IMR-90 (cell line): ENCODE results near the gene DENND1A. TPM values are rescaled to one million over a fixed set of nuclear protein-coding genes. Genes with fewer than 3 reads are reported as not detected.

Source experiments
- ATAC-seq: fragments of 200-7000 bp; cut with Tn5 transposase; 2 replicates; pipeline ENCODE4 v1.9.1; 2020; ENCODE audit warnings: low read depth, mild to moderate bottlenecking, moderate library complexity
- BruUV-seq: library from RNA; stranded (reverse); fragments of 400-500 nt; replicated peaks from 2 replicates; lab custom pipeline; 2021; lab: Mats Ljungman, UMichigan
- CTCF ChIA-PET: fragments of 300-600 bp; formaldehyde crosslinking; extraction: SDS; loops from one replicate; lab custom pipeline; 2021; ENCODE audit warnings: antibody characterized with exemption; lab: Yijun Ruan, JAX
- POLR2A ChIA-PET: fragments of 300-600 bp; sonication (Branson Sonifier 250); formaldehyde crosslinking; loops from one replicate; lab custom pipeline; 2022; ENCODE audit warnings: antibody characterized with exemption; ENCODE audit not compliant: unreplicated experiment; lab: Charles Lee
- DNase-seq: peaks from one replicate; pipeline ENCODE4 v3.0.0; 2013
- H2AFZ ChIP-seq: replicated peaks from 2 replicates; pipeline ENCODE3; 2013; ENCODE audit warnings: low read length, mild to moderate bottlenecking; ENCODE audit not compliant: poor library complexity
- H2AK5ac ChIP-seq: 2 replicates; pipeline ENCODE4 v1.6.1; 2013; ENCODE audit warnings: low read depth, low read length, inconsistent platforms
- H2AK9ac ChIP-seq: replicated peaks from 2 replicates; pipeline ENCODE3; 2013; ENCODE audit warnings: mild to moderate bottlenecking, low read depth, low read length, moderate library complexity; ENCODE audit not compliant: poor library complexity
- H2BK120ac ChIP-seq: 2 replicates; pipeline ENCODE4 v1.6.1; 2013; ENCODE audit warnings: low read depth, low read length, inconsistent platforms
- H2BK15ac ChIP-seq: 3 replicates; pipeline ENCODE4 v1.6.1; 2013; ENCODE audit warnings: low read depth, low read length, inconsistent platforms
- H2BK20ac ChIP-seq: 2 replicates; pipeline ENCODE4 v1.6.1; 2013; ENCODE audit warnings: low read depth, mild to moderate bottlenecking, inconsistent platforms, low read length, moderate library complexity
- H2BK5ac ChIP-seq: 2 replicates; pipeline ENCODE4 v1.6.1; 2013; ENCODE audit warnings: mild to moderate bottlenecking, low read depth, low read length, inconsistent platforms; ENCODE audit not compliant: poor library complexity, severe bottlenecking
- H3K14ac ChIP-seq: replicated peaks from 2 replicates; pipeline ENCODE4 v1.6.1; 2013; ENCODE audit warnings: low read depth, low read length, inconsistent platforms
- H3K18ac ChIP-seq: 2 replicates; pipeline ENCODE4 v1.6.1; 2013; ENCODE audit warnings: low read depth, low read length, control low read depth
- H3K23ac ChIP-seq: 2 replicates; pipeline ENCODE4 v1.6.1; 2013; ENCODE audit warnings: low read depth, low read length, inconsistent platforms
- H3K27ac ChIP-seq: 2 replicates; pipeline ENCODE4 v1.5.1; 2013; ENCODE audit warnings: mild to moderate bottlenecking, control low read depth, low read length; ENCODE audit not compliant: insufficient read depth
- H3K27me3 ChIP-seq: 2 replicates; pipeline ENCODE4 v1.6.1; 2013; ENCODE audit warnings: low read length; ENCODE audit not compliant: control insufficient read depth, insufficient read depth
- H3K36me3 ChIP-seq: 2 replicates; pipeline ENCODE4 v1.6.1; 2013; ENCODE audit warnings: low read length, mixed read lengths; ENCODE audit not compliant: control insufficient read depth, insufficient read depth
- H3K4ac ChIP-seq: 2 replicates; pipeline ENCODE4 v1.6.1; 2013; ENCODE audit warnings: low read depth, low read length, inconsistent platforms
- H3K4me1 ChIP-seq: 2 replicates; pipeline ENCODE4 v1.6.1; 2013; ENCODE audit warnings: low read length, mixed read lengths; ENCODE audit not compliant: control insufficient read depth, insufficient read depth
- H3K4me2 ChIP-seq: 2 replicates; pipeline ENCODE4 v1.6.1; 2013; ENCODE audit warnings: low read depth, mild to moderate bottlenecking, control low read depth, low read length, moderate library complexity
- H3K4me3 ChIP-seq: 2 replicates; pipeline ENCODE4 v1.5.1; 2013; ENCODE audit warnings: low read depth, mild to moderate bottlenecking, control low read depth, low read length, moderate library complexity; ENCODE audit not compliant: insufficient read depth
- H3K56ac ChIP-seq: 2 replicates; pipeline ENCODE4 v1.6.1; 2013; ENCODE audit warnings: low read length, inconsistent platforms; ENCODE audit not compliant: insufficient read depth; ENCODE audit errors: extremely low read depth
- H3K79me1 ChIP-seq, 2 experiments: 2 replicates each; pipeline ENCODE4 v1.6.1; 2013; ENCODE audit warnings: low read length in 2 of 2, inconsistent platforms in 1 of 2, low read depth in 1 of 2
- H3K9ac ChIP-seq: 2 replicates; pipeline ENCODE4 v1.6.1; 2013; ENCODE audit warnings: low read depth, low read length, control low read depth
- H3K9me1 ChIP-seq: 2 replicates; pipeline ENCODE4 v1.6.1; 2013; ENCODE audit warnings: low read length, inconsistent platforms; ENCODE audit not compliant: insufficient read depth
- H3K9me3 ChIP-seq: 2 replicates; pipeline ENCODE4 v1.6.1; 2013; ENCODE audit warnings: low read length; ENCODE audit not compliant: control insufficient read depth, insufficient read depth
- H4K20me1 ChIP-seq: 2 replicates; pipeline ENCODE4 v1.6.1; 2013; ENCODE audit warnings: low read length, inconsistent platforms; ENCODE audit not compliant: insufficient read depth
- H4K5ac ChIP-seq: 2 replicates; pipeline ENCODE4 v1.6.1; 2013; ENCODE audit warnings: mild to moderate bottlenecking, low read depth, low read length, control low read depth
- H4K8ac ChIP-seq, 2 experiments: 2 replicates each; pipeline ENCODE4 v1.6.1; 2013; ENCODE audit warnings: low read depth in 2 of 2, low read length in 2 of 2, control low read depth in 1 of 2, inconsistent platforms in 1 of 2
- H4K91ac ChIP-seq: 2 replicates; pipeline ENCODE4 v1.6.1; 2013; ENCODE audit warnings: low read depth, low read length, inconsistent platforms; ENCODE audit not compliant: insufficient read depth
- BHLHE40 ChIP-seq: fragments of 150-350 bp; IDR thresholded peaks from 2 replicates; pipeline ENCODE4 v1.6.1; 2016; ENCODE audit warnings: mild to moderate bottlenecking, low read depth, low read length
- CEBPB ChIP-seq: IDR thresholded peaks from 2 replicates; pipeline ENCODE4 v1.6.1; 2012; ENCODE audit warnings: low read depth, low read length, improper control_type of control experiment
- FOS ChIP-seq: fragments of 150-350 bp; IDR thresholded peaks from 2 replicates; pipeline ENCODE4 v1.6.1; 2016; ENCODE audit warnings: low read depth, low read length
- MAFK ChIP-seq: IDR thresholded peaks from 2 replicates; pipeline ENCODE4 v1.6.1; 2012; ENCODE audit warnings: low read depth, low read length, improper control_type of control experiment
- POLR2A ChIP-seq: IDR thresholded peaks from 2 replicates; pipeline ENCODE4 v1.6.1; 2012; ENCODE audit warnings: mild to moderate bottlenecking, low read depth, low read length
- RAD21 ChIP-seq: IDR thresholded peaks from 2 replicates; pipeline ENCODE4 v1.6.1; 2012; ENCODE audit warnings: low read length, improper control_type of control experiment
- RFX5 ChIP-seq: IDR thresholded peaks from 2 replicates; pipeline ENCODE4 v1.8.0; 2012; ENCODE audit warnings: low read depth, mild to moderate bottlenecking, low read length, moderate library complexity
- SMC3 ChIP-seq: fragments of 150-350 bp; IDR thresholded peaks from 2 replicates; pipeline ENCODE4 v1.6.1; 2016; ENCODE audit warnings: low read depth, mild to moderate bottlenecking, antibody characterized with exemption, low read length, moderate library complexity
- WGBS, 2 experiments: methylation state at CpG; one replicate each; pipeline versions ENCODE4 v1.1.5 to v1.1.7; 2013; ENCODE audit warnings: missing lambda C conversion rate in 2 of 2; ENCODE audit not compliant: insufficient read length in 1 of 2; ENCODE audit errors: extremely low coverage in 2 of 2; 5-methylcytosine and 5-hydroxymethylcytosine counted together
- dilution Hi-C: fragments of 300-500 bp; cut with HindIII; formaldehyde crosslinking; loops from one replicate; pipeline ENCODE4 v1.14.3; 2018; ENCODE audit warnings: low sequenced_read_pairs; ENCODE audit not compliant: unreplicated experiment
- in situ Hi-C: fragments of 300-500 bp; cut with MboI; formaldehyde crosslinking; loops from 3 replicates; pipeline ENCODE4 v1.14.3; 2019; ENCODE audit warnings: low sequenced_read_pairs, inconsistent platforms, mixed read lengths
- intact Hi-C: fragments of 100-400 bp; cut with micrococcal nuclease; formaldehyde crosslinking; loops from 2 replicates; pipeline ENCODE4 v1.10.0; 2022
- polyA plus RNA-seq, 3 experiments: library from polyadenylated mRNA; depleted of rRNA; stranded (reverse); fragments of >200 nt; gene quantifications; 2 replicates each; pipeline ENCODE4 v1.2.3, GENCODE V29; 2012; ENCODE audit warnings: low replicate concordance in 1 of 3
- total RNA-seq: library from RNA; depleted of rRNA; stranded (reverse); fragments of >200 nt; gene quantifications from 2 replicates; pipeline ENCODE4 v1.2.3, GENCODE V29; 2012
- TF ChIP-seq, protein P1 (sequence below): fragments of 150-350 bp; IDR thresholded peaks from 2 replicates; pipeline ENCODE4 v1.6.1; 2016; ENCODE audit warnings: low read depth, mild to moderate bottlenecking, low read length, moderate library complexity, borderline replicate concordance
- TF ChIP-seq, protein P2 (sequence below): conservative IDR thresholded peaks from 2 replicates; pipeline ENCODE4 v1.5.1; 2012; ENCODE audit warnings: mild to moderate bottlenecking, low read depth, low read length, improper control_type of control experiment

Gene DENND1A
- total and polyA plus RNA-seq, 2 of the 4 experiments (the other 2 are of a cell fraction): 21.4 to 27.6 TPM

DNA sequence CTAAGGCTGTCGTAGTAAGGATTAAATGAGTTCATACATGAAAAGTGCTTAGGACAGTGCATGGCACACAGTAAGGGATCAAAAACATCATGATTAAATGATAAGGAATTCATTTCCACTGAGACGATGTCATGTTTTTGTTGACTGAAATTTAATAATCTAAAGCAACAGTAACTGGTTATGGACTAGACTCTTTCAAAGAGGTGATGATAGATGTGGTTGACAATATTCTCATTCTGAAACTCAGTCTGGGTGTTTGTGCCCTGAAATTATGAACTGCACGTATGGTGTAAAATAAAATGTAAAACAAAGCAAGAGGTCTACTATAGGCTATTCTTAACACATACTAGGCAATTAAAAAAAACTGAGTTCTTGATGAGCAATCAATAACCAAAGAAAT lies 280.0 kb downstream of the DENND1A start:
- H4K91ac ChIP-seq: no peak overlapping the region
- H3K4me3 ChIP-seq: no peak overlapping the region
- no TSS peak for BruUV-seq
- no peak for ATAC-seq
- no peak overlapping the region for H3K56ac ChIP-seq
- H2AK5ac ChIP-seq: no peak overlapping the region
- H4K5ac ChIP-seq: no peak overlapping the region
- peaks cover 2% of the 10 kb centered on the region; the same call in 1 of the 2 replicates for H3K36me3 ChIP-seq
- no peaks in the 10 kb centered on the region for H4K20me1 ChIP-seq
- no CpG with 5 or more reads among the region's 3 CpGs for WGBS, 2 experiments
- no peaks in the 10 kb centered on the region; a peak in 1 of 4 replicates for H3K79me1 ChIP-seq
- H2BK15ac ChIP-seq: no peak overlapping the region
- no peaks in the 10 kb centered on the region for H3K9me1 ChIP-seq
- TF ChIP-seq CEBPB (no peak), FOS (no peak), MAFK (no peak), RFX5 (no peak), POLR2A (no peak), RAD21 (no peak), SMC3 (no peak), BHLHE40 (no peak)
- TF ChIP-seq, protein P1, sequence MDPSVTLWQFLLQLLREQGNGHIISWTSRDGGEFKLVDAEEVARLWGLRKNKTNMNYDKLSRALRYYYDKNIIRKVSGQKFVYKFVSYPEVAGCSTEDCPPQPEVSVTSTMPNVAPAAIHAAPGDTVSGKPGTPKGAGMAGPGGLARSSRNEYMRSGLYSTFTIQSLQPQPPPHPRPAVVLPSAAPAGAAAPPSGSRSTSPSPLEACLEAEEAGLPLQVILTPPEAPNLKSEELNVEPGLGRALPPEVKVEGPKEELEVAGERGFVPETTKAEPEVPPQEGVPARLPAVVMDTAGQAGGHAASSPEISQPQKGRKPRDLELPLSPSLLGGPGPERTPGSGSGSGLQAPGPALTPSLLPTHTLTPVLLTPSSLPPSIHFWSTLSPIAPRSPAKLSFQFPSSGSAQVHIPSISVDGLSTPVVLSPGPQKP: no peak
- TF ChIP-seq, protein P2, sequence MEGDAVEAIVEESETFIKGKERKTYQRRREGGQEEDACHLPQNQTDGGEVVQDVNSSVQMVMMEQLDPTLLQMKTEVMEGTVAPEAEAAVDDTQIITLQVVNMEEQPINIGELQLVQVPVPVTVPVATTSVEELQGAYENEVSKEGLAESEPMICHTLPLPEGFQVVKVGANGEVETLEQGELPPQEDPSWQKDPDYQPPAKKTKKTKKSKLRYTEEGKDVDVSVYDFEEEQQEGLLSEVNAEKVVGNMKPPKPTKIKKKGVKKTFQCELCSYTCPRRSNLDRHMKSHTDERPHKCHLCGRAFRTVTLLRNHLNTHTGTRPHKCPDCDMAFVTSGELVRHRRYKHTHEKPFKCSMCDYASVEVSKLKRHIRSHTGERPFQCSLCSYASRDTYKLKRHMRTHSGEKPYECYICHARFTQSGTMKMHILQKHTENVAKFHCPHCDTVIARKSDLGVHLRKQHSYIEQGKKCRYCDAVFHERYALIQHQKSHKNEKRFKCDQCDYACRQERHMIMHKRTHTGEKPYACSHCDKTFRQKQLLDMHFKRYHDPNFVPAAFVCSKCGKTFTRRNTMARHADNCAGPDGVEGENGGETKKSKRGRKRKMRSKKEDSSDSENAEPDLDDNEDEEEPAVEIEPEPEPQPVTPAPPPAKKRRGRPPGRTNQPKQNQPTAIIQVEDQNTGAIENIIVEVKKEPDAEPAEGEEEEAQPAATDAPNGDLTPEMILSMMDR: no peak
- H2BK120ac ChIP-seq: no peak overlapping the region
- in situ Hi-C loops: no loop called here
- dilution Hi-C loops: no loop called here
- H3K9ac ChIP-seq: no peak overlapping the region
- no peak overlapping the region for H2BK5ac ChIP-seq
- H3K4me1 ChIP-seq: no peaks in the 10 kb centered on the region
- ChIA-PET CTCF (no interaction called here), POLR2A (no interaction called here)
- no peak overlapping the region for H2BK20ac ChIP-seq
- no peak overlapping the region for H3K27ac ChIP-seq
- H3K4ac ChIP-seq: no peak overlapping the region
- no peak overlapping the region for H3K23ac ChIP-seq
- intact Hi-C loops: no loop called here
- H3K18ac ChIP-seq: no peak overlapping the region
- DNase-seq: no peak
- no peak overlapping the region for H4K8ac ChIP-seq
- no peak overlapping the region for H2AFZ ChIP-seq
- no peaks in the 10 kb centered on the region for H3K9me3 ChIP-seq
- H3K4me2 ChIP-seq: no peak overlapping the region
- no peak overlapping the region for H3K14ac ChIP-seq
- no peaks in the 10 kb centered on the region for H3K27me3 ChIP-seq
- H2AK9ac ChIP-seq: no peak overlapping the region
